GM15510 (cell line): ENCODE data around the gene CORO6.

Experiments
- POLR2A ChIP-seq: IDR thresholded peaks from 3 replicates; pipeline ENCODE4 v1.6.1; 2011; ENCODE audit warnings: borderline replicate concordance; ENCODE audit not compliant: insufficient read length; ENCODE audit errors: extremely low read depth

Gene CORO6

DNA sequence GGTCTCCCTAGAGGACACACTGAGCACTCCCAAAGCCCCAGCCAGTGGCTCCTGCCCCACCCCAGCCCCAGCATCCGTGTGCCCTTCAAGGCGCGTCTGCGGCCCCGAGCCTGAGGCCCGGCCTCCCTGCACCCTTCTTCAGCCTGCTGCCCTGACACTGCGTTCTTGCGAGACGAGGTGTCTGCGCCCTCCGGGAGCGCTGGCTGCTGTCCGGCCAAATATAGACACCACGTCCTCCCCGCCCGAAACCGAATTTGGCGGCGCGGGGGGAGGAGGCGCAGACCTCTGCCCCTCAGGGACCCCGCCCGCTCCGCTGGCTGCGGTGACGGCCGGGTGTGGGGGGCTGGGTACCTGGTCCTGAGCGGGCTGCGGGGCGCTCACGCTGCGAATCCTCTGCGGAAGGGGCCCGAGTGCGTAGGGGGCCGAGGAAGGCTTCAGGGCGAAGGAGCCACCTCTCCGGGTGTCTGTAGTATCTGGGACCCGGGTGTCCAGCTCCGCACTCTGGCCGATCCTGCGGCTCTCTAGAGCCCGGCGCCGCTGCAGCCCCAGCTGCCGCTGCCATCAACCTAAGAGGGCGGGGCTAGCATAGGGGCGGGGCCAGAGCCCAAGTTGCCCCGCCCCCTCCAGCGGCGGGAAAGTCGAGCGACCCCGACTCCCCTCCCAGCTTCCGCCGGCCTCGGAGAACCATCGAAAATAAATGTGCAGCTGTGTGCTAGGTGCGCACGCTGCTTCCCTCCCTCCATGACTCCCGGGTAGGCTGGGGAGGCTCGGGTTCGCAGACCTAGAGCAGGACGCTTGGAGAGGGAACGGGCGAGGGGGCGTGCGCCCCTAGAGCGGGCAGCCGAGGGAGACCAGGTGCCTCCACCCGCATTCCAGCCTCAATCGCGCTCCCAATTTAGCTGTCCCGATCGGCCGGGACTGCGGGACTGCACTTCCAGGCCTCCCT is at the start of gene CORO6:
Gene CORO6 (minus strand): TSS at position 576 of the 946 bp plus-strand sequence. CDS start 1,491 bp downstream, outside the sequence.
- TF ChIP-seq POLR2A: peak; percentile 17

GRCh38 chr17:29671661-29672060 is 48.9 kb upstream of the CORO6 start:
- no peak for TF ChIP-seq POLR2A

GRCh38 chr17:29669266-29669665 is 46.6 kb upstream of the CORO6 start:
- TF ChIP-seq POLR2A: no peak

DNA sequence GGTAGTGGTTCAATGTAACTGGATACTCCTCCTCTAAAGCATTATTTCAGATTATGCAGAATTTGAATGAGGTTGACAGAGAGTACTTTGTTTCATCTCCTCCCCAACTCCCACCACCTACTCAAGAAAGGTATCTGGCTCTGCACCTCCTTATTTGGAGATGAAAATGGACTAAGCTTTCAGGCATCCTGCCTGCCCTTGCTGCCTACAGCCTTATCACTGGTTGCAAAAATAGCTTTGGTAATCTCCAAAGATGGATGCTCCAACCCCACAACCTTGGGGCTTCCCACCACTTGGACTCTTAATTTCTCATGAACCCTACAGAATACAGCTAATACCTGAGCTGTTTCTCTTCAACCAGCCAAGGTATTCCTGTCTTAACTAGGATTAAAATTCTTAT is 45.3 kb upstream of the CORO6 start:
- no peak for TF ChIP-seq POLR2A

- no peak for TF ChIP-seq POLR2A
Measured at GRCh38 chr17:29665481-29665810, 42.7 kb upstream of the CORO6 start.

GRCh38 chr17:29664743-29665480 is 42.2 kb upstream of the CORO6 start:
- no peak for TF ChIP-seq POLR2A

DNA sequence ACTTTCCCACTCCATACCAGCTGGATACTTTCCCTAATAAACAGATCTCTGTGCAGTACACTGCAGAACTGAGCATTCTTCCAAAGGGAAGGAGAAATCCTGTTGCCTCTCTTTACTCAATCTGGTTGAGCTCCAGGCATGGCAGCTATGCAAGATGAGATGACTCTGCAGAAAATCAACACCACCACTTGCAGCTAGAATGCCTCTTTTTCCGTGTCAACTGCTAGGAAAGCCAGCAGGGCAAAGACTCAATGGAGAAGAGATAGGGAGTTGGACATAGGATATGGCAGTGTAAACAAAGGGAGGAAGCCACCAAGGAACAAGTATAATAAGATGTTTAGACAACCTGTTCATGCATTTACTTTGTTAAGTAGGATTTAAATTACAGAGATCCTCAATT is 40.4 kb upstream of the CORO6 start:
- TF ChIP-seq POLR2A: no peak

GRCh38 chr17:29661213-29661612 is 38.5 kb upstream of the CORO6 start:
- no peak for TF ChIP-seq POLR2A

DNA sequence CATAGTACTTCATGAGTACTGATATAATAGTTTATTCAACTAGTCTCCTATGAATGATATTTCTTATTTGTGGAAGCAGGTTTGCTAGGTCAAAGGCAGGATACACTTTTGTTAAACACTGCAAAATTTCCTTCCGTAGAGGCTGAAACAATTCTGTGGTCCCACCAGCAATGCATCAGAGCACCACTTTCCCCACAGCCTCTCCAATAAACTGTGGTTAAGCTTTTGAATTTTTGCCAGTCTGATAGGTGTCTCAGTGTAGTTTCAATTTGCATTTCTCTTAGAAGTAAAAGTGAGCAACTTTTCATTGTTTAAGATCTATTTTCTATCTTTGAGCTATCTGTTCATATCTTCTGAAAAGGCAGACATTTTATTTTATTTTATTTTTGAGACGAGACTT is 36.4 kb upstream of the CORO6 start:
- no peak for TF ChIP-seq POLR2A

DNA sequence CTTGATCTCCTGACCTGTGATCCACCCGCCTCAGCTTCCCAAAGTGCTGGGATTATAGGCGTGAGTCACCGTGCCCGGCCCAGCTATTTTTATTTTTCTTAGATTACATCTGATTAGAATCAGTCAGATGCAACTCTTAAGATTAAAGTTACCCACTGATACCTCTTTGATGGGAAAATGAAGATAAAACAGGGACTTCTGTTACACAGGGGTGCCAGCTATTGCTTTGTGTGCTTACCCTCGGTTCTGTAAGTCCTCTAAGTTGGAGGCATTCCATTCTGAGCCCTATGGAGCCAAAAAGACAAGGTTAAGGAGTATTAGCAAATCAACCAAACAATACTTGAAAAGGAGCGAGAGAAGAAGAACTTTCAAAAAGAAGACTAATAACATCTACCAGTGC is 32.6 kb upstream of the CORO6 start:
- TF ChIP-seq POLR2A: no peak

DNA sequence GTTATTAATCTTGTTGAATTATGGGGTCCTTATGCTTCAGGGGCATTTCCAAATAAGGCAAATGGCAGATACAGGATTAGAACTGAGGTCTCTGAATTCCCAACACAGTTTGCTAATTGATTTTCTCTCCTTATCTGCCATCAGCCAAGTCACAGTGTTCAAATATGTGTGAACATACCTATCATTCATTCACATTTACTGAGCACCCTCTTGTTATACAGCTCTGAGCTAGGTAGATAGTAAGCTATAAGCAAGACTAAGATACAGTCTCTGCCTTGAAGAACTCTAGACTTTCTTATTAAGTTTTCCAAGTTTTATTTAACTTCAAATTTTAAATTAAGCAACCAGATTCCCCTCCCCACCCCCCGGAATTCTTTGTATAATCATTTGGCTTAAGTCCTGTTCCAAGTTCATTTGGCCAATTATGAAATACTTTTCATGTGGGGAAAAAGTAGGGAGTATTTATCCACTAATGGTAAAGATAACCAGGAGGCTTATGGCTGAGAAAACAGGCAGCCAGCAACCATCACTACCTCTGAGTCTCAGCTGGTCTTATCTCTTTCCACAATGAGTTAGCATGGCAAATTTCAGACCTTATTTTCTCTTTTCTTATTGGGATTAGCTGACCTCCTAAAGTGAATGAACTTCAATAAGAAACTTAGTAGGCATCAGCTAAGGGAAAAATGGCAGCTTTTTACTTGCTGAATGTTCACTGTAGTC is 31.4 kb upstream of the CORO6 start:
- TF ChIP-seq POLR2A: no peak

DNA sequence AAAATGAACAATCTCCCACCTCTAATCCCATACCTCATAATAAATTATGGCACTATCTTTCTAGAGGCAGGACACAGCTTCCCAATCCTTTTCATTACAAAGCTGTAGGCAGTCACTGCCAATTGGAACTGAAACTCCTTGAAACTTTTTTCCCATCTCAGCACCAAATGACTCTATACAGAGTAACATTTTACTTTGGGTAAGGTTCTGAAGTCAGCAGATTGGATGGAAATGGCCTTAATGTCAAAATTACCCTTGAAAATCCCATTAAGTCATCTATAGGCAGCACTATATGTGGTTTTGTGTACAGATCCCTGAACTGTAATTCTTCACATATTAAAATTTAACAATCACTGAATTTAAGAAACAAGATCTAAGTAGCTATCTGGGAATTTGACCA is 30.3 kb upstream of the CORO6 start:
- no peak for TF ChIP-seq POLR2A

GRCh38 chr17:29650396-29650795 is 27.7 kb upstream of the CORO6 start:
- TF ChIP-seq POLR2A: no peak

- TF ChIP-seq POLR2A: no peak
Measured at GRCh38 chr17:29649359-29649758, 26.6 kb upstream of the CORO6 start.

- no peak for TF ChIP-seq POLR2A
Measured at GRCh38 chr17:29648005-29648404, 25.3 kb upstream of the CORO6 start.

- no peak for TF ChIP-seq POLR2A
Measured at GRCh38 chr17:29645515-29646051, 22.9 kb upstream of the CORO6 start.

- no peak for TF ChIP-seq POLR2A
Measured at GRCh38 chr17:29643817-29644160, 21.1 kb upstream of the CORO6 start.
